Kidney (tissue), 14 donors: ENCODE measurements around the gene PSMA2. TPM values are rescaled to one million over a fixed set of nuclear protein-coding genes. Genes with fewer than 3 reads are reported as not detected.

Experiments
- DNase-seq, 5 donors: peaks; one replicate each; pipeline ENCODE4 v3.0.0-alpha.2; 2013 to 2020
- FAIRE-seq: peaks from 2 replicates; lab custom pipeline; 2012; peaks lifted over from hg19 to GRCh38; lab: Jason Lieb, UNC
- H3K27ac ChIP-seq, 2 donors: one replicate each; pipeline ENCODE4 v1.7.0; 2013; ENCODE audit warnings: low read depth in 2 of 2, low read length in 2 of 2, inconsistent platforms in 1 of 2
- H3K27me3 ChIP-seq: one replicate; pipeline ENCODE4 v1.7.1; 2013; ENCODE audit warnings: low read length, inconsistent platforms; ENCODE audit not compliant: control insufficient read depth, insufficient read depth
- H3K36me3 ChIP-seq, 3 donors: one replicate each; pipeline versions ENCODE4 v1.7.0 to v1.7.1; 2013; ENCODE audit warnings: low read length in 3 of 3, control low read depth in 1 of 3, inconsistent platforms in 1 of 3; ENCODE audit not compliant: insufficient read depth in 3 of 3, control insufficient read depth in 2 of 3
- H3K4me1 ChIP-seq, 3 donors: one replicate each; pipeline versions ENCODE4 v1.7.0 to v1.7.1; 2013; ENCODE audit warnings: low read length in 3 of 3, inconsistent platforms in 1 of 3, low read depth in 1 of 3; ENCODE audit not compliant: control insufficient read depth in 2 of 3, insufficient read depth in 2 of 3
- H3K4me3 ChIP-seq, 3 donors: one replicate each; pipeline versions ENCODE4 v1.7.0 to v1.8.1; 2013; ENCODE audit warnings: low read length in 3 of 3, control low read depth in 1 of 3, inconsistent platforms in 1 of 3
- H3K9ac ChIP-seq, 3 donors: one replicate each; pipeline versions ENCODE4 v1.7.0 to v1.7.1; 2013; ENCODE audit warnings: low read length in 3 of 3, control low read depth in 1 of 3, inconsistent platforms in 1 of 3
- H3K9me3 ChIP-seq, 3 donors: one replicate each; pipeline versions ENCODE4 v1.7.0 to v1.7.1; 2013; ENCODE audit warnings: low read length in 3 of 3, control low read depth in 1 of 3, inconsistent platforms in 1 of 3; ENCODE audit not compliant: control insufficient read depth in 2 of 3, insufficient read depth in 1 of 3
- intact Hi-C: fragments of 100-400 bp; cut with DNase I; formaldehyde crosslinking; loops from one replicate; pipeline ENCODE4 v1.11.1; 2022
- polyA plus RNA-seq: library from polyadenylated mRNA; stranded (reverse); fragments of 350-450 nt; fragmentation: Illumina TruSeq; extraction: RNeasy Lipid Tissue Mini Kit (QIAGEN cat#74804); gene quantifications from one replicate; pipeline ENCODE4 v1.2.3, GENCODE V29; 2014; ENCODE audit warnings: low read depth, low replicate concordance; ENCODE audit not compliant: insufficient read depth
- total RNA-seq: library from RNA; stranded (reverse); fragmentation: NEBNext Ultra II Directional; extraction: Animal tissue kit (Norgen Biotek cat#: 25700); gene quantifications from one replicate; pipeline ENCODE4 v1.2.1, GENCODE V29; 2021
- TF ChIP-seq, protein P1 (sequence below): IDR thresholded peaks from 3 replicates; pipeline ENCODE4 v1.5.1; 2012; ENCODE audit warnings: mild to moderate bottlenecking, moderate library complexity, borderline replicate concordance; ENCODE audit not compliant: insufficient read depth; ENCODE audit errors: extremely low read depth
- donor health status: control.
- donor health status: control.
- donor health status: control.
- donor health status: control.
- donor health status: control.
- donor health status: DM: yes; HTN: yes; CAD: no.
- donor health status: Normal renal cell carcinoma (clear cell type).

Gene PSMA2
- total and polyA plus RNA-seq, 2 donors from 2014 or later: 60.5 to 202 TPM

DNA sequence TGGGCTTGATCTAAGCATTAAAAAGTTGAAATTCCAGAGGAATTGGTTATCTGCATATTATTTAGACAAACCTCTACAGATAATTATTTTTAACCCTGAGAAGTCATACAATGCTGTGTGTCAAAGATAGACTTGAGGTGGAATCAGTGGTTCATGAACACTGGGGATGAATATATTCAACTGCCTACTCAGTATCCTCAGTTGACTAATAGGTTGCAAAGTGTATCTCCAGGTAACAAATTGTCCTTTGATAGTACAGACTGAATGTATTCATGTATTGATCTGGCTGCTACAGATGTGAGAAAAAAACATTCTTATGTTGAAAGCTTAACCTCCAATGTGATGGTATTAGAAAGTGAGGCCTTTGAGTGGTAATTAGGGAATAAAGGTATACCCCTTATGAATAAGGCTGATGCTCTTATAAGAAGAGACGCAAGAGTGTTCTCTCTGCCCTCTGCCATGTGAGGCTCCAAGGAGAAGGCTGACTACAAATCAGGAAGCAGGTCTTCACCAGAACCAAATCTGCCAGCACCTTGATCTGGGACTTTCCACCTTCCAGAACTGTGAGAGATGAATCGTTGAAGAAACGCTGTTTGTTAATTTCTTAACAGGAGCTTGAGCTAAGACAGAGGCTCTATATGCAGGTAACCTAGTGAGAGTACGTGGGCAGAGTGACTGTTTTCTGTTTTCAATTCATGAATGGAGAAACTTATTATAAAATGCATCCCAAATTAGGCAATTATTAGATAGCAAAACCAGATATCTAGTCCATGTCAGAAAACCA lies 7.7 kb upstream of the PSMA2 start:
- no peak overlapping the region for H3K27ac ChIP-seq
- H3K9ac ChIP-seq: no peak overlapping the region
- TF ChIP-seq, protein P1, sequence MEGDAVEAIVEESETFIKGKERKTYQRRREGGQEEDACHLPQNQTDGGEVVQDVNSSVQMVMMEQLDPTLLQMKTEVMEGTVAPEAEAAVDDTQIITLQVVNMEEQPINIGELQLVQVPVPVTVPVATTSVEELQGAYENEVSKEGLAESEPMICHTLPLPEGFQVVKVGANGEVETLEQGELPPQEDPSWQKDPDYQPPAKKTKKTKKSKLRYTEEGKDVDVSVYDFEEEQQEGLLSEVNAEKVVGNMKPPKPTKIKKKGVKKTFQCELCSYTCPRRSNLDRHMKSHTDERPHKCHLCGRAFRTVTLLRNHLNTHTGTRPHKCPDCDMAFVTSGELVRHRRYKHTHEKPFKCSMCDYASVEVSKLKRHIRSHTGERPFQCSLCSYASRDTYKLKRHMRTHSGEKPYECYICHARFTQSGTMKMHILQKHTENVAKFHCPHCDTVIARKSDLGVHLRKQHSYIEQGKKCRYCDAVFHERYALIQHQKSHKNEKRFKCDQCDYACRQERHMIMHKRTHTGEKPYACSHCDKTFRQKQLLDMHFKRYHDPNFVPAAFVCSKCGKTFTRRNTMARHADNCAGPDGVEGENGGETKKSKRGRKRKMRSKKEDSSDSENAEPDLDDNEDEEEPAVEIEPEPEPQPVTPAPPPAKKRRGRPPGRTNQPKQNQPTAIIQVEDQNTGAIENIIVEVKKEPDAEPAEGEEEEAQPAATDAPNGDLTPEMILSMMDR: no peak
- no peak for DNase-seq
- no peaks in the 10 kb centered on the region for H3K27me3 ChIP-seq
- no peaks in the 10 kb centered on the region for H3K4me1 ChIP-seq
- no peak overlapping the region for H3K4me3 ChIP-seq
- no peaks in the 10 kb centered on the region for H3K9me3 ChIP-seq
- H3K36me3 ChIP-seq: peaks cover 14 to 16% (median 15%) of the 10 kb centered on the region in 3 donors
- FAIRE-seq: no peak
- intact Hi-C loops: loop anchor here (10.0 kb wide), 1 partner anchor 315 kb away; no protein-coding TSS in a partner anchor

DNA sequence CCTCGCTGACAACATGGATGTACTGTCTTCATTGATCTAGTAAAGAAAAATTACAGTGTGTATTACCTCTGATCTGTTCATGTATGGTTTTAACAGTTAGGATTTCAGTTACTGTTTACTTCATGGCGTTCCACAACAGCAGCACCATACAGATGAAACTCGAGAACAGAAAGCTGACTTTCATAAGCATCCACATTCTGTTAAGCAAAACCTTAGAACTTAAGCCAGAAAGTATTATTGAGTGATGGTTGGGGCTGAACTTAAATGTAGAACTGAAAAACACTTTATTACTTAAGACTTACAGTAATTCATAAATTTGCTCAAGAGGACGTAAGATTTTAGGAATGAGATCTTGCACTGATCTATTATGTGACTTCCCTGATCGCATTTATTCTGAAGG lies 3.9 kb upstream of the PSMA2 start:
- intact Hi-C loops: no loop called here
- H3K27me3 ChIP-seq: no peaks in the 10 kb centered on the region

DNA sequence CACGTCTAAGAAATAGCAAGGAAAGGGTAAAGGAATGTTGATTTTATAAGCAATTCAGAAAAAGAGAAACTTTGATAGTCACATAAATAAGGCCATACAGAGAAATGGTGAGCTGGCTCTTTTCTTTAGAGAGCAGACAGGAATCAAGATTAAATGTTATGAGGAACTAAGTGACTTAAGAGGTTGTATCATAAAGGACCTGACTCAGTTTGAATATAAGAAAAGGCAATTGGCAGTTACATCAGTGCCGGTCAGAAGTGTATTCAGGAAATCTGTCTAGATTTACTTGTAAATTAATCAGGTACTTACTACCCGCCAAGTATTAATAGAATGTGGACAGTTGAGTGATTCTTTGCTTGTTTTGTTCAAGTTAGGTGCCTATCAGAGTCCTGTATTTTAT lies 2.3 kb upstream of the PSMA2 start:
- intact Hi-C loops: no loop called here
- H3K4me1 ChIP-seq: peaks cover 3 to 12% (median 5%) of the 10 kb centered on the region in 3 donors

More for the DNA sequence above, 3.9 kb upstream of the PSMA2 start:
- FAIRE-seq (no peak), DNase-seq (no peak)
- Histone ChIP-seq H3K4me1 (peaks cover 3 to 7% (median 5%) of the 10 kb centered on the region in 3 donors), H3K4me3 (no peak overlapping the region), H3K9me3 (no peaks in the 10 kb centered on the region), H3K27ac (no peak overlapping the region), H3K36me3 (peaks cover 14 to 16% (median 15%) of the 10 kb centered on the region in 3 donors), H3K9ac (no peak overlapping the region)
- TF ChIP-seq, protein P1: no peak

More for the DNA sequence above, 2.3 kb upstream of the PSMA2 start:
- H3K36me3 ChIP-seq: peaks cover 14 to 16% (median 15%) of the 10 kb centered on the region in 3 donors
- H3K27me3 ChIP-seq: no peaks in the 10 kb centered on the region
- no peak for DNase-seq
- FAIRE-seq: no peak
- no peak overlapping the region for H3K27ac ChIP-seq
- no peak overlapping the region for H3K9ac ChIP-seq
- no peaks in the 10 kb centered on the region for H3K9me3 ChIP-seq
- TF ChIP-seq, protein P1: no peak
- H3K4me3 ChIP-seq: no peak overlapping the region
